ENCODE results near the gene FCN3. TPM values are rescaled to one million over a fixed set of nuclear protein-coding genes. Genes with fewer than 3 reads are reported as not detected.

The FCN3 gene
- total and polyA plus RNA-seq, 2 donors (not counting 1 experiment from before 2014, with no cell fraction given): not detected

GRCh38 chr1:27383661-27384060 lies 9.0 kb upstream of the FCN3 start:
- Histone ChIP-seq H3K9ac (ENCODE audit: insufficient read depth, low read length) (no peak overlapping the region), H3K27ac (ENCODE audit: insufficient read depth, low read length) (no peak overlapping the region), H3K4me1 (ENCODE audit: control insufficient read depth, extremely low read depth, insufficient read depth, low read length) (no peaks in the 10 kb centered on the region), H3K9me3 (ENCODE audit: control insufficient read depth, insufficient read depth, low read depth, low read length) (no peaks in the 10 kb centered on the region), H3K27me3 (ENCODE audit: control insufficient read depth, insufficient read depth, low read length) (peaks cover 4% of the 10 kb centered on the region), H4K20me1 (ENCODE audit: control insufficient read depth, extremely low read depth, insufficient read depth, low read length) (no peaks in the 10 kb centered on the region), H3K4me3 (replicated peaks in 1 of 4; ENCODE audit: control extremely low read depth in 1 of 4, insufficient read depth in 1 of 4, low read depth in 3 of 4, low read length in 4 of 4) (no peak overlapping the region), H2AFZ (ENCODE audit: low read length) (no peak overlapping the region), H3K36me3 (ENCODE audit: control insufficient read depth, insufficient read depth, low read length) (no peaks in the 10 kb centered on the region), H3K4me2 (ENCODE audit: extremely low read depth, insufficient read depth, low read length) (no peak overlapping the region), H3K79me2 (ENCODE audit: control insufficient read depth, insufficient read depth, low read length) (no peaks in the 10 kb centered on the region)
- no peak for TF ChIP-seq CTCF (conservative IDR thresholded peaks at IDR 0.05 in 1 of 2, IDR thresholded peaks at IDR 0.05 in 1 of 2; ENCODE audit: low read depth in 1 of 2, low read length in 2 of 2)
- TF ChIP-seq EZH2 (IDR thresholded peaks at IDR 0.05; ENCODE audit: low read length, missing control alignments): no peak
- DNase-seq (ENCODE audit: low read depth in 2 of 2): no peak

GRCh38 chr1:27383039-27383605 lies 8.5 kb upstream of the FCN3 start, which contains the start of gene CD164L2:
CD164L2 (minus strand) TSS chr1:27383333; CDS start chr1:27383239, 94 bp downstream.
- Histone ChIP-seq H3K27me3 (ENCODE audit: control insufficient read depth, insufficient read depth, low read length) (peaks cover 4% of the 10 kb centered on the region), H3K4me3 (replicated peaks in 1 of 4; ENCODE audit: control extremely low read depth in 1 of 4, insufficient read depth in 1 of 4, low read depth in 3 of 4, low read length in 4 of 4) (no peak within 1 kb of the TSS), H3K9me3 (ENCODE audit: control insufficient read depth, insufficient read depth, low read depth, low read length) (no peaks in the 10 kb centered on the region), H3K27ac (ENCODE audit: insufficient read depth, low read length) (no peak within 1 kb of the TSS), H3K79me2 (ENCODE audit: control insufficient read depth, insufficient read depth, low read length) (no peaks in the 10 kb centered on the region), H4K20me1 (ENCODE audit: control insufficient read depth, extremely low read depth, insufficient read depth, low read length) (no peaks in the 10 kb centered on the region), H2AFZ (ENCODE audit: low read length) (no peak within 1 kb of the TSS), H3K36me3 (ENCODE audit: control insufficient read depth, insufficient read depth, low read length) (no peaks in the 10 kb centered on the region), H3K4me1 (ENCODE audit: control insufficient read depth, extremely low read depth, insufficient read depth, low read length) (no peaks in the 10 kb centered on the region), H3K4me2 (ENCODE audit: extremely low read depth, insufficient read depth, low read length) (no peak within 1 kb of the TSS), H3K9ac (ENCODE audit: insufficient read depth, low read length) (no peak within 1 kb of the TSS)
- DNase-seq (ENCODE audit: low read depth in 2 of 2): no peak
- TF ChIP-seq CTCF (conservative IDR thresholded peaks at IDR 0.05 in 1 of 2, IDR thresholded peaks at IDR 0.05 in 1 of 2; ENCODE audit: low read depth in 1 of 2, low read length in 2 of 2): no peak

GRCh38 chr1:27381969-27382762 lies 7.5 kb upstream of the FCN3 start:
- Histone ChIP-seq H3K4me3 (replicated peaks in 1 of 4; ENCODE audit: control extremely low read depth in 1 of 4, insufficient read depth in 1 of 4, low read depth in 3 of 4, low read length in 4 of 4) (no peak overlapping the region), H3K4me2 (ENCODE audit: extremely low read depth, insufficient read depth, low read length) (no peak overlapping the region), H3K36me3 (ENCODE audit: control insufficient read depth, insufficient read depth, low read length) (no peaks in the 10 kb centered on the region), H3K4me1 (ENCODE audit: control insufficient read depth, extremely low read depth, insufficient read depth, low read length) (no peaks in the 10 kb centered on the region), H3K27ac (ENCODE audit: insufficient read depth, low read length) (no peak overlapping the region), H3K27me3 (ENCODE audit: control insufficient read depth, insufficient read depth, low read length) (peaks cover 4% of the 10 kb centered on the region), H2AFZ (ENCODE audit: low read length) (no peak overlapping the region), H3K79me2 (ENCODE audit: control insufficient read depth, insufficient read depth, low read length) (no peaks in the 10 kb centered on the region), H4K20me1 (ENCODE audit: control insufficient read depth, extremely low read depth, insufficient read depth, low read length) (no peaks in the 10 kb centered on the region), H3K9ac (ENCODE audit: insufficient read depth, low read length) (no peak overlapping the region), H3K9me3 (ENCODE audit: control insufficient read depth, insufficient read depth, low read depth, low read length) (no peaks in the 10 kb centered on the region)
- no peak for DNase-seq (ENCODE audit: low read depth in 2 of 2)
- TF ChIP-seq EZH2 (IDR thresholded peaks at IDR 0.05; ENCODE audit: low read length, missing control alignments): no peak
- no peak for TF ChIP-seq CTCF (conservative IDR thresholded peaks at IDR 0.05 in 1 of 2, IDR thresholded peaks at IDR 0.05 in 1 of 2; ENCODE audit: low read depth in 1 of 2, low read length in 2 of 2)

All from fibroblast of lung (primary cell).